PFSK-1 (cell line): ENCODE results near the gene TAPBP.

Experiments
- POLR2AphosphoS5 ChIP-seq: IDR thresholded peaks from 2 replicates; pipeline ENCODE4 v1.6.1; 2012; ENCODE audit warnings: low read depth, mild to moderate bottlenecking, control low read depth, low read length, moderate library complexity
- REST ChIP-seq, 2 experiments: IDR thresholded peaks; 2 replicates each; pipeline versions ENCODE4 v1.6.1 to v1.8.0; 2011 to 2012; ENCODE audit warnings: low read depth in 2 of 2, low read length in 2 of 2, control low read depth in 1 of 2, inconsistent platforms in 1 of 2, mild to moderate bottlenecking in 1 of 2, moderate library complexity in 1 of 2; ENCODE audit not compliant: insufficient read depth in 1 of 2
- SIN3A ChIP-seq: IDR thresholded peaks from 2 replicates; pipeline ENCODE4 v1.6.1; 2012; ENCODE audit warnings: mild to moderate bottlenecking, low read length, moderate library complexity, borderline replicate concordance; ENCODE audit not compliant: insufficient read depth

GRCh38 chr6:33359331-33359730, 45.5 kb upstream of the TAPBP start:
- TF ChIP-seq SIN3A (no peak), POLR2AphosphoS5 (no peak), REST (IDR thresholded peaks at IDR 0.05; ENCODE audit: insufficient read depth in 1 of 2, low read depth in 2 of 2, low read length in 2 of 2) (no peak)
